H9 (cell line): ENCODE data around the gene NT5DC3. TPM values are rescaled to one million over a fixed set of nuclear protein-coding genes. Genes with fewer than 3 reads are reported as not detected.
A peak's percentile ranks its signal among the peaks of the same experiment; 100 is the strongest.

Experiments
- DNase-seq: peaks from one replicate; pipeline ENCODE4 v3.0.0-alpha.2; 2017
- H2AFZ ChIP-seq: one replicate; pipeline ENCODE4 v1.6.1; 2013; ENCODE audit warnings: mild to moderate bottlenecking, low read length, control low read depth, moderate library complexity
- H2AK5ac ChIP-seq: 2 replicates; pipeline ENCODE4 v1.6.1; 2013; ENCODE audit warnings: low read length, control low read depth, mixed read lengths; ENCODE audit not compliant: insufficient read length
- H2BK120ac ChIP-seq: one replicate; pipeline ENCODE4 v1.6.1; 2013; ENCODE audit warnings: low read depth, mild to moderate bottlenecking, low read length, control low read depth, inconsistent platforms; ENCODE audit not compliant: poor library complexity, severe bottlenecking
- H2BK12ac ChIP-seq: 2 replicates; pipeline ENCODE4 v1.6.1; 2013; ENCODE audit warnings: low read length, control low read depth, mixed read lengths, low read depth; ENCODE audit not compliant: insufficient read length
- H2BK15ac ChIP-seq: 2 replicates; pipeline ENCODE4 v1.6.1; 2013; ENCODE audit warnings: low read depth, low read length, control low read depth
- H2BK20ac ChIP-seq: one replicate; pipeline ENCODE4 v1.6.1; 2013; ENCODE audit warnings: low read depth, mild to moderate bottlenecking, low read length, control low read depth, inconsistent platforms; ENCODE audit not compliant: poor library complexity, severe bottlenecking
- H2BK5ac ChIP-seq: 2 replicates; pipeline ENCODE4 v1.6.1; 2013; ENCODE audit warnings: low read length, control low read depth, mixed read lengths; ENCODE audit not compliant: insufficient read length
- H3K14ac ChIP-seq: 2 replicates; pipeline ENCODE4 v1.6.1; 2013; ENCODE audit warnings: low read length, control low read depth; ENCODE audit not compliant: insufficient read depth
- H3K18ac ChIP-seq: 2 replicates; pipeline ENCODE4 v1.6.1; 2013; ENCODE audit warnings: low read depth, mild to moderate bottlenecking, mixed read lengths, low read length, control low read depth; ENCODE audit not compliant: insufficient read length
- H3K23ac ChIP-seq: 2 replicates; pipeline ENCODE4 v1.6.1; 2013; ENCODE audit warnings: low read length, control low read depth, mixed read lengths, low read depth; ENCODE audit not compliant: insufficient read length
- H3K23me2 ChIP-seq: 2 replicates; pipeline ENCODE4 v1.6.1; 2013; ENCODE audit warnings: low read depth, mild to moderate bottlenecking, mixed read lengths, low read length, control low read depth; ENCODE audit not compliant: insufficient read length, poor library complexity, severe bottlenecking
- H3K27ac ChIP-seq: 2 replicates; pipeline ENCODE4 v1.5.1; 2013; ENCODE audit warnings: low read length, control low read depth, mixed read lengths, low read depth; ENCODE audit not compliant: insufficient read length
- H3K27me3 ChIP-seq: 2 replicates; pipeline ENCODE4 v1.6.1; 2013; ENCODE audit warnings: low read length, control low read depth, inconsistent platforms; ENCODE audit not compliant: insufficient read depth
- H3K4ac ChIP-seq: 2 replicates; pipeline ENCODE4 v1.6.1; 2013; ENCODE audit warnings: low read depth, mild to moderate bottlenecking, control low read depth, inconsistent platforms, low read length, moderate library complexity
- H3K4me1 ChIP-seq: 2 replicates; pipeline ENCODE4 v1.6.1; 2013; ENCODE audit warnings: low read length, control low read depth, inconsistent platforms; ENCODE audit not compliant: insufficient read depth
- H3K4me2 ChIP-seq: 2 replicates; pipeline ENCODE4 v1.6.1; 2013; ENCODE audit warnings: low read length, control low read depth, mixed read lengths; ENCODE audit not compliant: insufficient read length, insufficient read depth
- H3K56ac ChIP-seq: 2 replicates; pipeline ENCODE4 v1.6.1; 2013; ENCODE audit warnings: low read depth, mild to moderate bottlenecking, mixed read lengths, low read length, control low read depth; ENCODE audit not compliant: insufficient read length
- H3K79me1 ChIP-seq: 2 replicates; pipeline ENCODE4 v1.6.1; 2013; ENCODE audit warnings: low read depth, mild to moderate bottlenecking, moderate library complexity, low read length, control low read depth, inconsistent platforms; ENCODE audit not compliant: insufficient read depth, poor library complexity, severe bottlenecking
- H3K79me2 ChIP-seq: 2 replicates; pipeline ENCODE4 v1.6.1; 2013; ENCODE audit warnings: low read length, control low read depth, inconsistent platforms; ENCODE audit not compliant: insufficient read depth
- H3K9ac ChIP-seq: 2 replicates; pipeline ENCODE4 v1.6.1; 2013; ENCODE audit warnings: low read length, control low read depth, mixed read lengths; ENCODE audit not compliant: insufficient read length; ENCODE audit errors: extremely low read depth
- H3K9me3 ChIP-seq: one replicate; pipeline ENCODE4 v1.6.1; 2013; ENCODE audit warnings: low read depth, low read length, inconsistent platforms; ENCODE audit not compliant: control insufficient read depth
- H3T11ph ChIP-seq: one replicate; pipeline ENCODE4 v1.6.1; 2013; ENCODE audit warnings: mild to moderate bottlenecking, low read length, control low read depth, inconsistent platforms
- H4K20me1 ChIP-seq: one replicate; pipeline ENCODE4 v1.6.1; 2013; ENCODE audit not compliant: control insufficient read depth, insufficient read length, insufficient read depth
- H4K5ac ChIP-seq: 2 replicates; pipeline ENCODE4 v1.6.1; 2013; ENCODE audit warnings: low read depth, mild to moderate bottlenecking, mixed read lengths, low read length, control low read depth; ENCODE audit not compliant: insufficient read length
- H4K8ac ChIP-seq: replicated peaks from 2 replicates; pipeline ENCODE4 v1.6.1; 2013; ENCODE audit warnings: low read length, control low read depth, mixed read lengths, low read depth; ENCODE audit not compliant: insufficient read length
- H4K91ac ChIP-seq: 2 replicates; pipeline ENCODE4 v1.6.1; 2013; ENCODE audit warnings: low read depth, mild to moderate bottlenecking, moderate library complexity, mixed read lengths, low read length, control low read depth; ENCODE audit not compliant: insufficient read length
- H3K27ac Mint-ChIP-seq, 3 experiments: 2 replicates in 2 of 3; 3 replicates in 1 of 3; pipeline ENCODE4 v1.8.0; 2020 to 2021; ENCODE audit warnings: mixed read lengths in 3 of 3, mild to moderate bottlenecking in 1 of 3, moderate library complexity in 1 of 3
- H3K27me3 Mint-ChIP-seq: 2 replicates; pipeline ENCODE4 v1.8.0; 2021; ENCODE audit warnings: low read depth, mild to moderate bottlenecking, moderate library complexity, mixed read lengths
- H3K36me3 Mint-ChIP-seq, 3 experiments: 2 replicates in 2 of 3; 3 replicates in 1 of 3; pipeline ENCODE4 v1.8.0; 2020 to 2021; ENCODE audit warnings: low read depth in 3 of 3, mixed read lengths in 3 of 3; ENCODE audit not compliant: insufficient read depth in 1 of 3
- H3K4me1 Mint-ChIP-seq, 2 experiments: 2 replicates each; pipeline ENCODE4 v1.8.0; 2020; ENCODE audit warnings: mixed read lengths in 2 of 2
- H3K4me3 Mint-ChIP-seq, 2 experiments: 2 replicates in 1 of 2; 3 replicates in 1 of 2; pipeline ENCODE4 v1.8.0; 2020 to 2021; ENCODE audit warnings: mild to moderate bottlenecking in 2 of 2, mixed read lengths in 2 of 2, moderate library complexity in 1 of 2
- H3K9me3 Mint-ChIP-seq, 2 experiments: 2 replicates in 1 of 2; 3 replicates in 1 of 2; pipeline ENCODE4 v1.8.0; 2020; ENCODE audit warnings: mild to moderate bottlenecking in 2 of 2, mixed read lengths in 2 of 2, moderate library complexity in 1 of 2
- WGBS: extraction: QIAGEN DNeasy Blood & Tissue Kit; methylation state at CpG from one replicate; pipeline ENCODE4 v1.1.7; 2013; ENCODE audit warnings: missing lambda C conversion rate, low lambda C conversion rate, mixed read lengths; ENCODE audit not compliant: insufficient read length; ENCODE audit errors: extremely low coverage; 5-methylcytosine and 5-hydroxymethylcytosine counted together
- total RNA-seq: library from RNA; stranded (reverse); gene quantifications from 2 replicates; pipeline ENCODE4 v1.2.1, GENCODE V29; 2021
- TF ChIP-seq, protein P1 (sequence below): fragments of 200-600 bp; sonication (generic); conservative IDR thresholded peaks from 3 replicates; pipeline ENCODE4 v1.8.0; 2021; ENCODE audit warnings: antibody characterized with exemption, mild to moderate bottlenecking

Gene NT5DC3
- total RNA-seq, 1 experiment from 2014 or later = 13.6 TPM

DNA sequence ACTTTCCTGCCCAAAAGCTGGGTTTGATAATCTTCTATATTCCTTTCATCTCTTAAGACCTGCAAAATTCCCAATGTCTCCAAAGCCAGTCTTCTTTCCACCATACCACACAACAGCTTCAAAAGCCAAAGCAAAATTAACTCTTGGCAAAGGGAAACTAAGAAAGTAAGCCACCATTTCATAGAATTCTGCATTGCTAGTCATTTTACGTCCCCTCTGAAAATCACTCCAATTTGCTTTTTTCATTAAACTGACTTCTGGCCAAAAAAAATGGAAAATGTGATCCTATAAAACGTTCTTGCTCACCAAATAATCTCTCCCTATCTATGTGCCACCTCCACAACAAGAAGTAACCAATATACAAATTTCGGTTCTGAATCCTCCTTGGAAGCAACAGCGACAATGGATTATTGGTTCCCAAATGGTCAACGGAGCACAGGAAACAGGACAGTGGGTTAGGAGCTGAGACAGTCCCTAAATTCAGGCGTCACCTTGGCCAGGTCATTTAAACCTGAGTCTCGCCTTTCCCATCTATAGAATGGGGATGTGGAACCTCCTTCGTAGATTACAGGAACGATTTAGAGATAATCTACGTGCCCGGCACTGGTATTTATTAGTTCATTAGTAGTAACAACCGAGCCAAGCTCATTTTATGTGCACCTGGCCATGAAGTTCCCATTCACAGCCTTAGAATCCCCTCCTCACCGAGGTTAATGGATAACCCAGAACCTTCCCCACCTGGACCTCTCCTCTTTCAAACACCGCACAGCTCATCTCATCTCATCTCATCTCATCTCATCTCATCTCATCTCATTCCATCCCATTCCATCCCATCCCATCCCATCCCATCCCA, 1.2 kb downstream of the NT5DC3 start:
- Histone ChIP-seq H3K56ac (no peak overlapping the region), H4K20me1 (no peaks in the 10 kb centered on the region), H3K4me1 (peaks cover 4% of the 10 kb centered on the region; the same call in 1 of the 2 replicates), H2AFZ (no peak overlapping the region), H3K18ac (no peak overlapping the region), H2BK15ac (no peak overlapping the region), H3K14ac (no peak overlapping the region), H3K79me2 (peaks cover 6% of the 10 kb centered on the region; the same call in 1 of the 2 replicates), H2BK5ac (no peak overlapping the region), H4K8ac (no peak overlapping the region), H3K4ac (no peak overlapping the region), H3K23me2 (peaks cover 8% of the 10 kb centered on the region), H3K9me3 (no peaks in the 10 kb centered on the region), H2BK120ac (no peak overlapping the region), H3K9ac (peak overlapping the region; percentile 5), H3T11ph (no peak overlapping the region), H3K4me2 (peak overlapping the region; percentile 55), H2BK12ac (no peak overlapping the region), H3K27ac (no peak overlapping the region), H2BK20ac (no peak overlapping the region), H4K91ac (no peak overlapping the region), H3K27me3 (no peaks in the 10 kb centered on the region), H3K23ac (no peak overlapping the region), H2AK5ac (no peak overlapping the region), H3K79me1 (no peaks in the 10 kb centered on the region), H4K5ac (no peak overlapping the region)
- Mint-ChIP-seq H3K27ac (no peak overlapping the region), H3K9me3 (no peaks in the 10 kb centered on the region), H3K4me3 (peak overlapping the region; percentile 86 to 91), H3K27me3 (peaks cover 3% of the 10 kb centered on the region; the same call in 1 of the 2 replicates), H3K36me3 (peaks cover 12 to 21% (median 15%) of the 10 kb centered on the region in 3 experiments; a peak in 6 of 7 replicates), H3K4me1 (peaks cover 30 to 33% of the 10 kb centered on the region in 2 experiments)
- WGBS = no CpG with 5 or more reads among the region's 14 CpGs
- TF ChIP-seq, protein P1, sequence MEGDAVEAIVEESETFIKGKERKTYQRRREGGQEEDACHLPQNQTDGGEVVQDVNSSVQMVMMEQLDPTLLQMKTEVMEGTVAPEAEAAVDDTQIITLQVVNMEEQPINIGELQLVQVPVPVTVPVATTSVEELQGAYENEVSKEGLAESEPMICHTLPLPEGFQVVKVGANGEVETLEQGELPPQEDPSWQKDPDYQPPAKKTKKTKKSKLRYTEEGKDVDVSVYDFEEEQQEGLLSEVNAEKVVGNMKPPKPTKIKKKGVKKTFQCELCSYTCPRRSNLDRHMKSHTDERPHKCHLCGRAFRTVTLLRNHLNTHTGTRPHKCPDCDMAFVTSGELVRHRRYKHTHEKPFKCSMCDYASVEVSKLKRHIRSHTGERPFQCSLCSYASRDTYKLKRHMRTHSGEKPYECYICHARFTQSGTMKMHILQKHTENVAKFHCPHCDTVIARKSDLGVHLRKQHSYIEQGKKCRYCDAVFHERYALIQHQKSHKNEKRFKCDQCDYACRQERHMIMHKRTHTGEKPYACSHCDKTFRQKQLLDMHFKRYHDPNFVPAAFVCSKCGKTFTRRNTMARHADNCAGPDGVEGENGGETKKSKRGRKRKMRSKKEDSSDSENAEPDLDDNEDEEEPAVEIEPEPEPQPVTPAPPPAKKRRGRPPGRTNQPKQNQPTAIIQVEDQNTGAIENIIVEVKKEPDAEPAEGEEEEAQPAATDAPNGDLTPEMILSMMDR = no peak
- DNase-seq = no peak
